Measurements from ENCODE around the gene PLAGL1.

Gene PLAGL1

GRCh38 chr6:143949962-143950361 is 58.1 kb downstream of the PLAGL1 start:
- Histone ChIP-seq H3K4me3 (ENCODE audit: low read length) (no peak overlapping the region), H3K9ac (ENCODE audit: low read length) (no peak overlapping the region), H3K9me3 (ENCODE audit: control insufficient read depth, low read length) (no peaks in the 10 kb centered on the region), H3K27me3 (replicated peaks; ENCODE audit: control insufficient read depth, insufficient read depth, low read length) (no peaks in the 10 kb centered on the region), H3K36me3 (ENCODE audit: control insufficient read depth, insufficient read depth, low read length, severe bottlenecking) (peaks cover 66% of the 10 kb centered on the region), H3K4me1 (ENCODE audit: control insufficient read depth, insufficient read depth, low read length) (no peaks in the 10 kb centered on the region)
- no peak for DNase-seq (ENCODE audit: low read depth)

- no peaks in the 10 kb centered on the region for H3K9me3 ChIP-seq (ENCODE audit: control insufficient read depth, low read length)
- no peak for DNase-seq (ENCODE audit: low read depth)
- no peak overlapping the region for H3K4me3 ChIP-seq (ENCODE audit: low read length)
- peaks cover 65% of the 10 kb centered on the region for H3K36me3 ChIP-seq (ENCODE audit: control insufficient read depth, insufficient read depth, low read length, severe bottlenecking)
- no peaks in the 10 kb centered on the region for H3K27me3 ChIP-seq (replicated peaks; ENCODE audit: control insufficient read depth, insufficient read depth, low read length)
- H3K4me1 ChIP-seq (ENCODE audit: control insufficient read depth, insufficient read depth, low read length) = no peaks in the 10 kb centered on the region
- no peak overlapping the region for H3K9ac ChIP-seq (ENCODE audit: low read length)
Measured at GRCh38 chr6:143949535-143949934, 58.5 kb downstream of the PLAGL1 start.

- Histone ChIP-seq H3K9ac (ENCODE audit: low read length) (no peak overlapping the region), H3K9me3 (ENCODE audit: control insufficient read depth, low read length) (no peaks in the 10 kb centered on the region), H3K36me3 (ENCODE audit: control insufficient read depth, insufficient read depth, low read length, severe bottlenecking) (peaks cover 65% of the 10 kb centered on the region), H3K4me3 (ENCODE audit: low read length) (no peak overlapping the region), H3K4me1 (ENCODE audit: control insufficient read depth, insufficient read depth, low read length) (no peaks in the 10 kb centered on the region), H3K27me3 (replicated peaks; ENCODE audit: control insufficient read depth, insufficient read depth, low read length) (no peaks in the 10 kb centered on the region)
- DNase-seq (ENCODE audit: low read depth) = no peak
Measured at GRCh38 chr6:143948208-143948607, 59.9 kb downstream of the PLAGL1 start.

GRCh38 chr6:143941852-143942627 is 66.0 kb downstream of the PLAGL1 start:
- no peak overlapping the region for H3K4me3 ChIP-seq (ENCODE audit: low read length)
- H3K4me1 ChIP-seq (ENCODE audit: control insufficient read depth, insufficient read depth, low read length) = peaks cover 6% of the 10 kb centered on the region
- H3K9ac ChIP-seq (ENCODE audit: low read length) = no peak overlapping the region
- no peaks in the 10 kb centered on the region for H3K9me3 ChIP-seq (ENCODE audit: control insufficient read depth, low read length)
- peak; percentile 45 for DNase-seq (ENCODE audit: low read depth)
- peaks cover 19% of the 10 kb centered on the region for H3K36me3 ChIP-seq (ENCODE audit: control insufficient read depth, insufficient read depth, low read length, severe bottlenecking)
- H3K27me3 ChIP-seq (replicated peaks; ENCODE audit: control insufficient read depth, insufficient read depth, low read length) = no peaks in the 10 kb centered on the region

GRCh38 chr6:143940011-143940597 is 68.0 kb downstream of the PLAGL1 start:
- peaks cover 4% of the 10 kb centered on the region for H3K36me3 ChIP-seq (ENCODE audit: control insufficient read depth, insufficient read depth, low read length, severe bottlenecking)
- H3K9me3 ChIP-seq (ENCODE audit: control insufficient read depth, low read length) = no peaks in the 10 kb centered on the region
- H3K4me3 ChIP-seq (ENCODE audit: low read length) = no peak overlapping the region
- DNase-seq (ENCODE audit: low read depth) = peak; percentile 33
- no peak overlapping the region for H3K9ac ChIP-seq (ENCODE audit: low read length)
- H3K4me1 ChIP-seq (ENCODE audit: control insufficient read depth, insufficient read depth, low read length) = peaks cover 6% of the 10 kb centered on the region
- no peaks in the 10 kb centered on the region for H3K27me3 ChIP-seq (replicated peaks; ENCODE audit: control insufficient read depth, insufficient read depth, low read length)

GRCh38 chr6:143939364-143939763 is 68.7 kb downstream of the PLAGL1 start:
- Histone ChIP-seq H3K9me3 (ENCODE audit: control insufficient read depth, low read length) (no peaks in the 10 kb centered on the region), H3K36me3 (ENCODE audit: control insufficient read depth, insufficient read depth, low read length, severe bottlenecking) (peaks cover 4% of the 10 kb centered on the region), H3K27me3 (replicated peaks; ENCODE audit: control insufficient read depth, insufficient read depth, low read length) (no peaks in the 10 kb centered on the region), H3K9ac (ENCODE audit: low read length) (no peak overlapping the region), H3K4me1 (ENCODE audit: control insufficient read depth, insufficient read depth, low read length) (peaks cover 6% of the 10 kb centered on the region), H3K4me3 (ENCODE audit: low read length) (no peak overlapping the region)
- no peak for DNase-seq (ENCODE audit: low read depth)

- no peak overlapping the region for H3K4me3 ChIP-seq (ENCODE audit: low read length)
- DNase-seq (ENCODE audit: low read depth) = peak; percentile 36
- no peaks in the 10 kb centered on the region for H3K27me3 ChIP-seq (replicated peaks; ENCODE audit: control insufficient read depth, insufficient read depth, low read length)
- H3K4me1 ChIP-seq (ENCODE audit: control insufficient read depth, insufficient read depth, low read length) = peaks cover 6% of the 10 kb centered on the region
- no peak overlapping the region for H3K9ac ChIP-seq (ENCODE audit: low read length)
- peaks cover 4% of the 10 kb centered on the region for H3K36me3 ChIP-seq (ENCODE audit: control insufficient read depth, insufficient read depth, low read length, severe bottlenecking)
- H3K9me3 ChIP-seq (ENCODE audit: control insufficient read depth, low read length) = no peaks in the 10 kb centered on the region
Measured at GRCh38 chr6:143937668-143937970, 70.4 kb downstream of the PLAGL1 start.

- DNase-seq (ENCODE audit: low read depth) = peak; percentile 39
- Histone ChIP-seq H3K4me1 (ENCODE audit: control insufficient read depth, insufficient read depth, low read length) (peaks cover 6% of the 10 kb centered on the region), H3K4me3 (ENCODE audit: low read length) (no peak overlapping the region), H3K9ac (ENCODE audit: low read length) (no peak overlapping the region), H3K27me3 (replicated peaks; ENCODE audit: control insufficient read depth, insufficient read depth, low read length) (no peaks in the 10 kb centered on the region), H3K36me3 (ENCODE audit: control insufficient read depth, insufficient read depth, low read length, severe bottlenecking) (peaks cover 4% of the 10 kb centered on the region), H3K9me3 (ENCODE audit: control insufficient read depth, low read length) (no peaks in the 10 kb centered on the region)
Measured at GRCh38 chr6:143936778-143937667, 71.0 kb downstream of the PLAGL1 start.

GRCh38 chr6:143936347-143936746 is 71.7 kb downstream of the PLAGL1 start:
- Histone ChIP-seq H3K4me3 (ENCODE audit: low read length) (no peak overlapping the region), H3K9ac (ENCODE audit: low read length) (no peak overlapping the region), H3K4me1 (ENCODE audit: control insufficient read depth, insufficient read depth, low read length) (peaks cover 6% of the 10 kb centered on the region), H3K9me3 (ENCODE audit: control insufficient read depth, low read length) (no peaks in the 10 kb centered on the region), H3K36me3 (ENCODE audit: control insufficient read depth, insufficient read depth, low read length, severe bottlenecking) (no peaks in the 10 kb centered on the region), H3K27me3 (replicated peaks; ENCODE audit: control insufficient read depth, insufficient read depth, low read length) (no peaks in the 10 kb centered on the region)
- no peak for DNase-seq (ENCODE audit: low read depth)

GRCh38 chr6:143934867-143935266 is 73.2 kb downstream of the PLAGL1 start:
- Histone ChIP-seq H3K4me1 (ENCODE audit: control insufficient read depth, insufficient read depth, low read length) (peaks cover 6% of the 10 kb centered on the region), H3K9me3 (ENCODE audit: control insufficient read depth, low read length) (no peaks in the 10 kb centered on the region), H3K27me3 (replicated peaks; ENCODE audit: control insufficient read depth, insufficient read depth, low read length) (no peaks in the 10 kb centered on the region), H3K36me3 (ENCODE audit: control insufficient read depth, insufficient read depth, low read length, severe bottlenecking) (no peaks in the 10 kb centered on the region), H3K9ac (ENCODE audit: low read length) (no peak overlapping the region), H3K4me3 (ENCODE audit: low read length) (no peak overlapping the region)
- no peak for DNase-seq (ENCODE audit: low read depth)

- no peak overlapping the region for H3K9ac ChIP-seq (ENCODE audit: low read length)
- no peaks in the 10 kb centered on the region for H3K9me3 ChIP-seq (ENCODE audit: control insufficient read depth, low read length)
- H3K4me3 ChIP-seq (ENCODE audit: low read length) = no peak overlapping the region
- no peaks in the 10 kb centered on the region for H3K27me3 ChIP-seq (replicated peaks; ENCODE audit: control insufficient read depth, insufficient read depth, low read length)
- H3K4me1 ChIP-seq (ENCODE audit: control insufficient read depth, insufficient read depth, low read length) = peaks cover 6% of the 10 kb centered on the region
- DNase-seq (ENCODE audit: low read depth) = no peak
- no peaks in the 10 kb centered on the region for H3K36me3 ChIP-seq (ENCODE audit: control insufficient read depth, insufficient read depth, low read length, severe bottlenecking)
Measured at GRCh38 chr6:143934331-143934730, 73.7 kb downstream of the PLAGL1 start.
